Raji (cell line): ENCODE measurements around the gene MAP4K5.

ENCODE experiments used
- POLR2A ChIP-seq: IDR thresholded peaks from 2 replicates; pipeline ENCODE4 v1.6.1; 2011; ENCODE audit warnings: low read depth, low read length, control low read depth; ENCODE audit not compliant: insufficient read depth

Gene MAP4K5

DNA sequence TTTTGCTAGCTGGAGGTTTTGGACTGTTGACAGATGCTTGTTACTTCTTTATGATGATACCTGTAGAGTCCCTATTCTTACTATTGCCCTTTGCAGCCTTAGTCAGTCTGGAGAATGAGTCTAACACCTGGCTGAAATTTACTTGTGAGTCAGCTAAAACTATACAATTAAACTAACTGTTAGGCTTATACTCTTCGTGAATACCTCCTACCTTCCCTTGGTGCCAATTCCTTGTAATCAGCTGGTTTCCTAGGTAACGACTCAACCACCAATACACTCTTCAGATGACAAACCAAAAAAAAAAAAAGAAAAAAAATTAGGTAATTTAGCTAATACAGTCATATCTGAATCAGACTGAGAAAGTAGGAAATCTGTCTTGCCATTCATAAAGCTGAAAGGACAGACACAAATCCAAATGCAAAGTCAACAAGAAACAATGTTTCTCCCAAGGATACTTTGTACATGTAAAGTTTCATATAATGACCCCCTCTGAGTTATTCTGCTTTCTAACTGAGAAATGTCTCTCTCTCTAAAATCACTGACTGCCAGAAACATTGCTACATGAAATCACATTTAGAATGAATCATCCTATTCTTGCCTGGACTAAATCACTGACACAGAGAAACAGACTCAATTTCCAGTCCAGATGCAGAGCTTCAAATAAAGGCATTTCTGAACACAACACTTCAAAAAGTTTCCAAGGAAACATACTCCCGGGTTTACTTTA is 79.2 kb downstream of the MAP4K5 start:
- no peak for TF ChIP-seq POLR2A

DNA sequence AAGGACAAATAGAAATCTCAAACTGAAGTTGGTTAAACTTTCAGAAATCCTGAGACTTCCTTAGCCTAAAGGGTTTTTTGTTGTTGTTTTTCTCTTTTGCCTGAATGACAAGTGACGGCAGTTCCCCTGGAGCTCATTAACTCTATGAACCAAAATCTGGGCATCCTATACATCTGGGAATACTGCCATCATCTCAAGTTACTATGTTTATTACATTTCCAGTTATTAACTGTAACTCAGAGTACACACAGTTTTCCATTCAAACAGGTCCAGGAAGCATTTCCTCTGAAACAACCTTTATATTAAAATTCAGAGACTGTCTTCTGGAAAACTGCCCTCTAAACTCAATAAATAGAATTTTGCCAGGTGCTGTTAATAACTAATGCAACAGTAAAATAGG is 80.1 kb downstream of the MAP4K5 start:
- TF ChIP-seq POLR2A, result no peak

DNA sequence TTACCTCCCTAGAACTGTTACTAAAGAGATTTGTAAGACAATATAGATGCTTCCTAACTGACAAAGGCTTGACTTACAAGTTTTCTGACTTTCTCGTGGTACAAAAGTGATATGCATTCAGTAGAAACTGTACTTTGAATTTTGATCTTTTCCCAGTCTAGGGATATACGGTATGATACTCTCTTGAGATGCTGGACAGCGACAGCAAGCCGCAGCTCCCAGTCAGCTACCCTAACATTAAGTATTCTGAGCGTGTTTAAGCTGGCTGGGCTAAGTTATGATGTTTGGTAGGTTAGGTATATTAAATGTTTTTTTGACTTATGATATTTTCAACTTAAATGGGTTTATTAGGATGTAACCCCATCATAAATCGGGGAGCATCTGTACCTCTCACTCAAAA is 80.5 kb downstream of the MAP4K5 start:
- no peak for TF ChIP-seq POLR2A

DNA sequence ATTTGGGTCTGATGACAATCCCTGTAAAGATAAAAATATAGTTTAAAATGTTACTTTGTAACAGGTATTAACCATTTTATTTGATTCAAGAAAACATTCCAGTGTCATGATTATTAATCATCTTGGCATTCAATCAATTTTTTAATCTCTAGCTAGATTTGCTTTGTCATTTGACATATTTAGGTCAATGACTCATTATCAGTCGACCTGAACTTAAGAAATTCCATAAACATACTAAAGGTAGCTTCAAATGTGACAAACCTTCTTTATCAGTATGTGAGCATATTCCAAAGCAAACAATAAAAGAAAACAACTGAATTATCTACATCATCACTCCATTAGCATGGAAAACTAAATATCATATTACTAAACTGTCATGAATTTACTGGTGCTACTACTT is 84.9 kb downstream of the MAP4K5 start:
- TF ChIP-seq POLR2A, result no peak

DNA sequence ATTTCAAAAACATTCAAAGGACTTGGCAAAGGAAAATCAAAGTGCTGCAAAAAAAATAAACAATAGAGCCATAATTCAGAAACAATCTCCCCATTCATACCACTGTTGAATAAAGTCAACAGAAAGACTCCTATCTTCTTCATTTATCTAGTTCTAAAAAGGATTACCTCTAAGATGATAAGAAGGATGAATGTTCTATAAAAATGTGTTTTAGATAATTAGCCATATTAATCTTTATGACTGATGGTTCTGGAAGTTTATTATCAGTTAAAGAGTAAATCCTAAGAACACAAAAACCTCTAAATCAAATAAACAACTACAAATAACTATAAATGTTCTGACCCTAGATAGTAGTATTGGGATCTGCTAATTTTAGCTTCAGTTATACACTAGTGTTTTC is 97.8 kb downstream of the MAP4K5 start:
- no peak for TF ChIP-seq POLR2A

DNA sequence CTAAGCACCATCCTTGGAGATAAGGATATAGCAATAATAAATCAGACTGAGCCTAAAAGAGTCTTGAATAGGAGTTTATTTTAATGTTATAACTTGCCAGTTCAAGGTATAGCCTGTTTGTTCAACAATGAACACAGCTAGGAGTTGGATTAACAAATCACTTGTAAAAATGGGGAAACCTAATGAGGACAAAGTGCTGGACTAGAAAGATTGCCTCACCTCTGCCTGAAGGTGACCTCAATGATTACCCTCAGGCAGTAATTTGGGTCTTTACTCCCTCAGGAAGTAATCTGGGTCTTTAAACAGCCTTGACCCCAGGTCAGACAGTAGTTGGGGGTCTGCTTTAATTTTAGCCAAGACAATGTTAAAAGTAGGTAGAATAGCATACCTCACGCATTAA is 100.2 kb downstream of the MAP4K5 start:
- no peak for TF ChIP-seq POLR2A

DNA sequence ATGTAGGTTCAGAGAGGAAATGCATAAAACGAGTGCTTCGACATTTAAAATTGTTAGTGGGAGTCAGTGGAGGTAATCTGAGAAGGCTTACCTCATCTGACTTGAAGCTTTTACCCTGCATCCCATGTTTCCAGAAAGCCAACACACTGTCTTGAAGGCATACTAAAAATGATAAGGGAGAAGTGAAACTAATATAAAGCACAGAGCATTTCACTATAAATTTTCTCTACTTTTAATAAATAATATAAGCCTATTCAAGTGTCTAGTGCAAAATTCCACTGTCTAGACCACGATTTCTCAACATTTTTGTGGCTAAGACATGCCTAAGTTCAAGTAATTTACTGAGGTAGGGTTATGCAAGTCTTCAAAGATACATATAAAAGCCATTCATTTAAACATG is 106.6 kb downstream of the MAP4K5 start:
- TF ChIP-seq POLR2A, result no peak

DNA sequence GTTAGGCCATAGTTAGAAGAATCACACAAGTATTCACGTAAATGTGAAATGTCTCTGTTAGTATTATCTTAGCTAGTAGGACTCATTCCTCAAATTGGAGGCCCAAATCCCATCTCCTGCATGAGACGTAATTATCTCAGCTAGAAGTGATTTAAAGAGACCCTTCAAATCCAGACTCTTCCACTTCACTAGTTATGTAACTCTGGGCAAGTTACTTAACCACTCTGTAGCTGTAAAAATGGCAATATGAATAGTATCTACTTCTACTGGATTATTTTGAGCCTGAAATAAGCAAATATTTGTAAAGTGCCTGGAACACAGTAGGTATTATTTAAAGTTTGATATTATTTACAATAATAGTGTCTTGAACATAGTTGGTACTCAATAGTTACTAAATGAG is 107.3 kb downstream of the MAP4K5 start:
- TF ChIP-seq POLR2A, result no peak

DNA sequence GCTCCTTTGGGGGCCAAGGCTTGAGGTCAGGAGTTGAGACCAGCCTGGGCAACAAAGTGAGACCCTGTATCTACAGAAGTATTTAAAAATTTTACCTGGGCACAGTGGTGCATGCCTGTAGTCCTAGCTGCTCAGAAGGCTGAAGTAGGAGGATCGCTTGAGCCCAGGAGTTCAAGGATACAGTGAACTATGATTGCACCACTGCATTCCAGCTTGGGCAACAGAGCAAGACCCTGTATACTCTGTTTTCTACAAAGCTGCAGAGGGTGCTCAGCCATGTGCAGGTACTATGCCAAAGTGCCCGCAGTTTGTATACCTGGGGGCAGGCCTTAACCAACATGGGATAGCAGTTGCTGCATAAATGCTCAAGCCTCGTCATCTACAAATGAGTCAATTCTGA is 108.8 kb downstream of the MAP4K5 start:
- TF ChIP-seq POLR2A, result no peak

DNA sequence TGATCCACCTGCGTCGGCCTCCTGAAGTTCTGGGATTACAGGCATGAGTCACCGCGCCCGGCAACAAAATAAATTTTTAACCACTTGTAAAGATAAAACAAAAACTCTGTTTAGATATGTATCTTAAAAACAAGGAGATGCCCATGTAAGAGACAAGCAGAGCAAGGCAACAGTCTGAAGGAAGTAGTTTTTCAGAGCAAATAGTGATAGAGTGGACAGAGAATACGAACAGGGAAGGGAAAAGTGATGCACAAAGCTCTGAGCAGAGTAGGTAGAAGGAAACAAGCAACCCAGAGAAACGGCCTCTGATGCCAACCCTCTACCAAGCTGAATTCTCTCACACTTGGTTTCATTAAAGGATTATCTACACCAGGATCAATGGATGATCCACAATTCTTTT is 110.9 kb downstream of the MAP4K5 start:
- no peak for TF ChIP-seq POLR2A

DNA sequence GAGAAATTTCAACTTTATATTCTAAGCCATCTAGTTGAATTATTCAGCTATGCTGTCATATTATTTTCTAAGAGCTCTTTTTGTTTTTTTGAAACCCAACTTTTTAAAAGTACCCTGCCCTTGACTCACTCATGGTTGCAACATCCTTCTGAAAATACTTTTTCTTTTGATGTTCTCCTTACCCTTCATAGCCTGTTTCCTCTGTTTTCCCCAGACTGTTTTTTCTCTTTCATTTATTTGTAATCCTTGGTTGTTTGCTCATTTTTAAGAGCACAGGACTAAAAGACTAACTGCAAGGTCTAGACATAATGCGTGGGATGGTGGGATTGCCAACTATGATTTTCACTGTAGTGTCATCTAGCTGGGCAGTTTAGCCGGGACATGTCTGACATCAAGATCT is 114.5 kb downstream of the MAP4K5 start:
- TF ChIP-seq POLR2A, result no peak

DNA sequence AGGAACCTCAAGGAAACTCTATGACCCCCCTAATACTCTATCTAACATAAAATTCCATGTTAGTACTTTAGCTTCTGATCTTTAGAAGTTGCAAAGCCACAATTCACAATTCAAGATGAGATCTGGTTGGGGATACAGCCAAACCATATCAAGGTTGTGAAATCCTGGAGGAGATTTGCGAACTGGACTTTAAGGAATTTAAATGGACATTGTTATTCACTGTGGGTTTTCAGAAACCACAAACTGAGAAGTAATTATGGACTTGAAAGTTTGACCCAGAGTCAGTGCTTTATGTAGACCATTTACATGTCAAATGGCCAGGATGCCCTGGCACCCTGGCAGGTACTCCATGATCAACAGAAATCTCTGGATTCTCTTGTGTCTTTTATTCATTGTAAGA is 121.4 kb downstream of the MAP4K5 start:
- no peak for TF ChIP-seq POLR2A

DNA sequence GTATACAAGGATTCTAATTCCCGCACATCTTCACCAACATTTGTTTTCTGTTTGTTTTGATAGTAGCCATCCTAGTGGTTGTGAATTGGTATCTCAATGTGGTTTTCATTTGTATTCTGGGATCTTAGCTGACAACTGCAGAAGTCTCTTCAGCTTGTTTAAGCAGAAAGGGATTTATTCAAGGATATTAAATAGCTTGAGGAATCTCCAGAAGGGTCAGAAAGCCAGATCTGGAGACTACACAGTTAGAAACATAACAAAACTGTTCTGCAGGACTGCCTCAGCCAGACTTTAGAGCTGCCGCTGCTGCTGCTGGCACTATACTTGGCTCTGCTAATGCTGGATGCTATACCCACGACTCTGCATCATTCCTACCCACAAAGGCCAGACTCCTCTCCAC is 122.3 kb downstream of the MAP4K5 start:
- TF ChIP-seq POLR2A, result no peak

DNA sequence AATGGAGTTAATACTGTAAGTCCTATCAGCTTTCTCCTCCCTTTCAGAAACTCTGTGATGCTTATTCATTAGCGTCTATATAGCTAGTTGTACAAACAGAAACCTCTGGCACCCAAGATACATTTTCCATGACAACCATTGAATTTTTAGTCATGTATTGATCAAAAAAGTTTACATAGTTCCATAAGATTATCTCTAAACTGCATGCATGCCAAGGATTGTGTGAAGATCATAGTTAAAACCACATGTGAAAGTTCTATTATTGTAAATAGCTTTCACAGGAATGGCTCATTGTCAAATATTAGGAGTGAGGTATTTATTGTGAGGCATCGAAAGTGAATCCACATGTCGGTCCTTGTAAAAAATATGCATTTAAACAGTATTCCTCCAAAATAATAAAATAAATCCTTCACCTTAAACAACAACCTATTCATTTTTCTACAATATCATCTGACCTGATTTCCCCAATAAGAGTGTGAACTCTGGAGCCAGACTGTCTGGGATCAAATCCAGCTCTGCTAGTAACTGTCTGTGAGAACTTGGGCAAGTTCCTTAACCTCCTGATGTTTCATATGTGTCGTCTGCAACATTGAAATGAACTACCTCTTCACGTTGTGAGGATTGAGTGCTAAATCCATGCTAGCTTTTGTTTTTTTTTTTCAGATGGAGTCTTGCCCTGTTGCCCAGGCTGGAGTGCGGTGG is 125.1 kb downstream of the MAP4K5 start:
- no peak for TF ChIP-seq POLR2A

DNA sequence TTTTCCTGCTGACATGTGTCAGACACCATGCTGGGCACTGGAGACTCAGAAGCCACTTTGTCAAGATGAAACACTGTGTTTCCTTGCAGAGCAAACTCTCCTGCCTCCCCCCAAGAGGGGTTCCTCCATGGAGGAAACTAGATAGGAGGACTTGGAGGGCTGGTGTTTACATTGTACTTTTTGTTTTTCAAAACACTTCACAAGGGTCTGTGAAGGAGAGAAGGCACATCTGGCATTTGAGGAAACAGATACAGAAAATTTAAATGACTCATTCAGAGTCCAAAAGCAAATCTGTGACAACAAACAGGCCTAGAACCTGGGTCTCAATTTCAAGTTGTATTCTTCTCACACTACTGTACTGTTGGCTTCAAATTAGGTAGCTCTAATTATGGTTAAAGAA is 128.9 kb downstream of the MAP4K5 start:
- TF ChIP-seq POLR2A, result no peak

DNA sequence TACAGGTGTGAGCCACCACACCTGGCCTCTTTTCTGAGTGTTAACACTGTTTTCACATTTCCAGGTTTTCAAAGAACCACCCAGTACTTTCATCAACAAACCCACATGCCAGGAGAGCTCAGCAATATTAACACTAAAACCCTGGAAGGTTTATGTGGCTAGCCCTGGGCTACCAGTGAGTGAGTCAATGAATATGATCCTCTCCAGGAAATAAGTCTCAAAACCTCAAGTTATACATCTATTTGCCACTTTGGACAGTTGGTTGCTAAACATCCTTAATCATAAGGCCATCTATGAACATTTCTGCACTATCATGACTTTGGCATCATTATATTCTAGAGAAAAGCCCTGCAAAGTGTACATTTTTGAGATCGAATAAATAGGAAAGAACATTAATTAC is 129.4 kb downstream of the MAP4K5 start:
- TF ChIP-seq POLR2A, result no peak

DNA sequence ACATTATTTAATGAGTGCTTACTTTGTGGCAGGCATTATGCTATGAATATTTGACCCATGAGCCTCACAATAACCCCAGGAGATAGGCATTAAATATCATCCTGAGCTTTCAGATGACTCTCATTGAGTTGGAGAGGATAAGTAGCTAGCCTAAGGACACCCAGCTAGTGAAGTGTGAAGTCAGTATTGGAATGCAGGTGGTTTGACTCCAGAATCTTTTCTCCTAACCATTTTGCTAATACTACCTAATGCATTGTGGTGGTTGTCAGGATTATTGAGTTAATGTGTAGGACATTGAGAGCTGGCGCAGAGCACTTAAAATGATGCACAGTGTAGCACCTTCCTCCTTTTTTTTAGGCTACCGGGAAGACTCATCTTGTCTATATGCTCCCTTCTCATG is 131.9 kb downstream of the MAP4K5 start:
- no peak for TF ChIP-seq POLR2A
